Ishikawa (cell line): Measurements from ENCODE around the gene SCN9A.

Source experiments
- CREB1 ChIP-seq: IDR thresholded peaks from 2 replicates; pipeline ENCODE4 v1.6.1; 2012; ENCODE audit warnings: low read depth
- EGR1 ChIP-seq: IDR thresholded peaks from 2 replicates; pipeline ENCODE4 v1.6.1; 2012
- EP300 ChIP-seq: IDR thresholded peaks from 2 replicates; pipeline ENCODE4 v1.6.1; 2012; ENCODE audit warnings: borderline replicate concordance
- FOXM1 ChIP-seq: IDR thresholded peaks from 2 replicates; pipeline ENCODE4 v1.6.1; 2012; ENCODE audit warnings: low read depth, borderline replicate concordance
- MAX ChIP-seq: IDR thresholded peaks from 2 replicates; pipeline ENCODE4 v1.6.1; 2012
- NFIC ChIP-seq: IDR thresholded peaks from 2 replicates; pipeline ENCODE4 v1.6.1; 2012
- RAD21 ChIP-seq: IDR thresholded peaks from 2 replicates; pipeline ENCODE4 v1.6.1; 2012; ENCODE audit warnings: low read depth
- REST ChIP-seq: IDR thresholded peaks from 2 replicates; pipeline ENCODE4 v1.6.1; 2012; ENCODE audit warnings: low read depth, mild to moderate bottlenecking
- TAF1 ChIP-seq: IDR thresholded peaks from 2 replicates; pipeline ENCODE4 v1.6.1; 2012; ENCODE audit warnings: low read depth, mild to moderate bottlenecking
- TCF12 ChIP-seq: IDR thresholded peaks from 2 replicates; pipeline ENCODE4 v1.6.1; 2012; ENCODE audit warnings: low read depth
- TEAD4 ChIP-seq: IDR thresholded peaks from 2 replicates; pipeline ENCODE4 v1.6.1; 2012
- USF1 ChIP-seq: IDR thresholded peaks from 2 replicates; pipeline ENCODE4 v1.6.1; 2012
- YY1 ChIP-seq: IDR thresholded peaks from 2 replicates; pipeline ENCODE4 v1.6.1; 2012; ENCODE audit warnings: low read depth
- ZBTB7A ChIP-seq: IDR thresholded peaks from 2 replicates; pipeline ENCODE4 v1.6.1; 2012; ENCODE audit warnings: low read depth

SCN9A gene

GRCh38 chr2:166372046-166372445 lies 3.7 kb downstream of the SCN9A start:
- no peak for TF ChIP-seq CREB1
- TF ChIP-seq RAD21, result no peak
- no peak for TF ChIP-seq USF1
- no peak for TF ChIP-seq EP300
- TF ChIP-seq ZBTB7A, result no peak

DNA sequence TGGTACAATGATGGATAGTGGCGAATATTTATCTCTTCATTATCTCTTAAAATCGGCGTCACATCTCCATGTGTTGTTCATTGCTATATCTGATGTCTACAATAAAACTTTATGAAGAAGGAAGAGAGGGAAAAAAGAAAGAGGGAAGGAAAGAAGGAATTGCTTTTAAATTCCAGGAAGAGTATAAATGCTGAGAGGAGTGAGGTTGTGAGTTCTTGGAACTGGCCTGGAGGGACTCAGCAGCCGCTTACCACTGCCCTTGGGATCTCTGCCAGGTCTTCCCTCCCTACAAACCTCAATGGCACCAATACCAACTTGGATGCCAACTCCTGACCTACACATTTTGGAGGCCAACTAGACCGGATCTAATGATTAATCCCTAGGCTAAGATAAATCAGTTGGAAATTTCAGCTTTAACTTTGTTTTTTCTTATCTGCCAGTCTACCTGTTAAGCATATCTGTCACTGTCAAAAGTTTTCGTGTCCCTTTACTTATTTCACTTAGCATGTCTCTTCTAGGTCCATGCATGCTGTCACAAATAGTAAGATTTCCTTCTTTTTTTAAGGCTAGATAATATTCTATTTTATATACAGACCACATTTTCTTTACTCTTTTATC lies 9.8 kb downstream of the SCN9A start:
- TF ChIP-seq YY1, result no peak
- TF ChIP-seq EP300, result no peak
- TF ChIP-seq TCF12, result no peak
- TF ChIP-seq RAD21, result no peak
- no peak for TF ChIP-seq EGR1
- TF ChIP-seq FOXM1, result no peak
- TF ChIP-seq CREB1, result no peak
- no peak for TF ChIP-seq TAF1
- no peak for TF ChIP-seq ZBTB7A
- TF ChIP-seq NFIC, result no peak
- no peak for TF ChIP-seq USF1
- no peak for TF ChIP-seq REST

DNA sequence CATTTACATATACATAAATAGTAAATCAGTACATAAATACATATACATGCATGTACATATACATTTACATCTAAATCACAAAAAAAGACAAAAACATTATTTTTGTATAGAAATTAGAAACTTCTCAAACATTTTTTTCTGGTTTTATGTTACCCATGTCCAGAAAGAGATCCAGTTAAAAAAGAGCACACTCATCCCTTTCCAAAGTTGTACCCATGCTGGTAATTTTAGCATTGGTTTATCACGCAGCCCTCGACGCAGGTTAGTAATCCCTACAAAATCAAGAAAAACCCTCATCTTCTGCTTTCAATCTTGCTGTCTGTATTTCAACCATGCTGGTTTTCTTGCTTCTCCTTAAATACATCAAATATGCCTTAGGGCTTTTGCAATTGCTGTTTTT lies 10.5 kb downstream of the SCN9A start:
- TF ChIP-seq MAX, result no peak
- TF ChIP-seq TAF1, result no peak
- TF ChIP-seq EGR1, result no peak
- TF ChIP-seq TCF12, result no peak
- no peak for TF ChIP-seq REST
- no peak for TF ChIP-seq TEAD4
- TF ChIP-seq ZBTB7A, result no peak
- TF ChIP-seq FOXM1, result no peak
- no peak for TF ChIP-seq RAD21
- TF ChIP-seq EP300, result no peak
- TF ChIP-seq NFIC, result no peak

GRCh38 chr2:166364476-166365161 lies 11.1 kb downstream of the SCN9A start:
- TF ChIP-seq EP300 (no peak), TEAD4 (no peak), USF1 (no peak), TAF1 (no peak), EGR1 (no peak), REST (no peak)
